Activated CD4-positive, alpha-beta T cell treated with anti-CD3 and anti-CD28 coated beads for 36 hours (primary cell): ENCODE data around the gene LAMC2. TPM values are rescaled to one million over a fixed set of nuclear protein-coding genes. Genes with fewer than 3 reads are reported as not detected.
"Not testable (repeated sequence)": the region's sequence is repeated elsewhere in the genome, so short reads cannot be mapped to it uniquely, and the experiment has no call there.

ENCODE experiments used
- ATAC-seq: fragments of 200-7000 bp; cut with Tn5 transposase; one replicate; pipeline ENCODE4 v1.10.0; 2021; ENCODE audit warnings: mild to moderate bottlenecking, moderate library complexity
- CTCF ChIA-PET: fragments of 350-600 bp; sonication (Branson Sonifier 250); formaldehyde crosslinking; loops from one replicate; lab custom pipeline; 2021; ENCODE audit warnings: antibody characterized with exemption; lab: Charles Lee
- POLR2A ChIA-PET: fragments of 350-600 bp; sonication (Branson Sonifier 250); formaldehyde crosslinking; loops from one replicate; lab custom pipeline; 2021; ENCODE audit warnings: antibody characterized with exemption, inconsistent platforms; lab: Charles Lee
- DNase-seq: peaks from one replicate; pipeline ENCODE4 v3.0.0-alpha.2; 2020
- H3K27ac Mint-ChIP-seq: one replicate; pipeline ENCODE4 v1.8.0; 2021; ENCODE audit warnings: mixed read lengths
- H3K27me3 Mint-ChIP-seq: one replicate; pipeline ENCODE4 v1.8.0; 2021; ENCODE audit warnings: mixed read lengths
- H3K36me3 Mint-ChIP-seq: one replicate; pipeline ENCODE4 v1.8.0; 2021; ENCODE audit warnings: low read depth, mixed read lengths
- H3K4me1 Mint-ChIP-seq: one replicate; pipeline ENCODE4 v1.8.0; 2021; ENCODE audit warnings: mixed read lengths
- H3K4me3 Mint-ChIP-seq: one replicate; pipeline ENCODE4 v1.8.0; 2021; ENCODE audit warnings: mild to moderate bottlenecking, moderate library complexity, mixed read lengths
- H3K9me3 Mint-ChIP-seq: one replicate; pipeline ENCODE4 v1.8.0; 2021; ENCODE audit warnings: low read depth, mixed read lengths
- intact Hi-C, 2 experiments: fragments of 100-400 bp; cut with DNase I in 1 of 2; cut with micrococcal nuclease in 1 of 2; formaldehyde crosslinking; loops; one replicate each; pipeline versions ENCODE4 v1.14.2 to v1.15.1; 2022 to 2024; cut with DNase I, micrococcal nuclease
- total RNA-seq, 2 experiments: library from RNA; stranded (reverse); gene quantifications; one replicate each; pipeline ENCODE4 v1.2.3, GENCODE V29; 2021

LAMC2 gene
- total RNA-seq, 2 experiments from 2014 or later, result 0.21 to 0.91 TPM

GRCh38 chr1:183239220-183239742 lies 53.2 kb downstream of the LAMC2 start:
- DNase-seq (no peak), ATAC-seq (no peak)
- no peak overlapping the region for H3K4me3 Mint-ChIP-seq
- no peaks in the 10 kb centered on the region for H3K36me3 Mint-ChIP-seq
- CTCF ChIA-PET, result interaction anchor here (0.6 to 0.8 kb wide), 2 partner anchors 23 to 95 kb away, joined by 3 read pairs; no protein-coding TSS in a partner anchor
- no peaks in the 10 kb centered on the region for H3K4me1 Mint-ChIP-seq
- intact Hi-C loops, result loop anchor here in 1 of 2 experiments (10.0 kb wide), 1 partner anchor 274 kb away; no protein-coding TSS in a partner anchor
- H3K27me3 Mint-ChIP-seq, result peaks cover 14% of the 10 kb centered on the region
- no peak overlapping the region for H3K27ac Mint-ChIP-seq
- POLR2A ChIA-PET, result no interaction called here
- no peaks in the 10 kb centered on the region for H3K9me3 Mint-ChIP-seq

GRCh38 chr1:183239793-183240525 lies 53.9 kb downstream of the LAMC2 start:
- intact Hi-C loops, result loop anchor here in 1 of 2 experiments (10.0 kb wide), 1 partner anchor 275 kb away; no protein-coding TSS in a partner anchor
- Mint-ChIP-seq H3K4me1 (no peaks in the 10 kb centered on the region), H3K36me3 (no peaks in the 10 kb centered on the region), H3K27ac (no peak overlapping the region), H3K27me3 (peaks cover 14% of the 10 kb centered on the region), H3K4me3 (no peak overlapping the region), H3K9me3 (no peaks in the 10 kb centered on the region)
- ATAC-seq (no peak), DNase-seq (no peak)
- POLR2A ChIA-PET, result no interaction called here
- CTCF ChIA-PET, result interaction anchor here (0.8 kb wide), 1 partner anchor 95 kb away, joined by 3 read pairs; no protein-coding TSS in a partner anchor

DNA sequence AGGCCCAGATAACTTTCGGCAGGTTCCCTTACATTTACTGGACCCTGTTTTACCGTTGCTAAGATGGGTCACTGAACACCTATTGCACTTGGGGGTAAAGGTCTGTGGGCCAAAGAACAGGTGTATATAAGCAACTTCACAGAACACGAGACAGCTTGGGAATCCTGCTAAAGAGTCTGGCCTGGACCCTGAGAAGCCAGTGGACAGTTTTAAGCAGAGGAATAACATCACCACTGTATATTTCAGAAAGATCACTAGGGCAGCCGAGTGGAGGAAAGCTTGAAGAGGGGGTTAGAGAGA lies 54.4 kb downstream of the LAMC2 start:
- POLR2A ChIA-PET, result no interaction called here
- no peaks in the 10 kb centered on the region for H3K36me3 Mint-ChIP-seq
- H3K4me3 Mint-ChIP-seq, result no peak overlapping the region
- no peaks in the 10 kb centered on the region for H3K4me1 Mint-ChIP-seq
- peaks cover 14% of the 10 kb centered on the region for H3K27me3 Mint-ChIP-seq
- no peaks in the 10 kb centered on the region for H3K9me3 Mint-ChIP-seq
- H3K27ac Mint-ChIP-seq, result no peak overlapping the region
- CTCF ChIA-PET, result no interaction called here
- intact Hi-C loops, result no loop called here
- ATAC-seq (no peak), DNase-seq (no peak)

DNA sequence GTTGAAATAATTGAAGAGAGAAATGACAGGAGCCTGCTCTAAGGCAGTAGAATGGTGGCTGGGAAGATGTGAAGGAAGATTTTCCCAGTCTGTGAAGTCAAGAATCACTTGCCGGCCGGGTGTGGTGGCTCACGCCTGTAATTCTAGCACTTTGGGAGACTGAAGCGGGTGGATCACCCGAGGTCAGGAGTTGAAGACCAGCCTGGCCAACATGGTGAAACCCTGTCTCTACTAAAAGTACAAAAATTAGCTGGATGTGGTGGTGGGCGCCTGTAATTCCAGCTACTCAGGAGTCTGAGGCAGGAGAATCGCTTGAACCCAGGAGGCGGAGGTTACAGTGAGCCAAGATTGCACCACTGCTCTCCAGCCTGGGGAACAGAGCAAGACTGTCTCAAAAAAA lies 54.8 kb downstream of the LAMC2 start:
- H3K4me1 Mint-ChIP-seq, H3K27ac Mint-ChIP-seq, H3K9me3 Mint-ChIP-seq, CTCF ChIA-PET, POLR2A ChIA-PET, DNase-seq, intact Hi-C loops, ATAC-seq, H3K36me3 Mint-ChIP-seq, H3K4me3 Mint-ChIP-seq: not testable (repeated sequence)
- peaks cover 14% of the 10 kb centered on the region for H3K27me3 Mint-ChIP-seq

DNA sequence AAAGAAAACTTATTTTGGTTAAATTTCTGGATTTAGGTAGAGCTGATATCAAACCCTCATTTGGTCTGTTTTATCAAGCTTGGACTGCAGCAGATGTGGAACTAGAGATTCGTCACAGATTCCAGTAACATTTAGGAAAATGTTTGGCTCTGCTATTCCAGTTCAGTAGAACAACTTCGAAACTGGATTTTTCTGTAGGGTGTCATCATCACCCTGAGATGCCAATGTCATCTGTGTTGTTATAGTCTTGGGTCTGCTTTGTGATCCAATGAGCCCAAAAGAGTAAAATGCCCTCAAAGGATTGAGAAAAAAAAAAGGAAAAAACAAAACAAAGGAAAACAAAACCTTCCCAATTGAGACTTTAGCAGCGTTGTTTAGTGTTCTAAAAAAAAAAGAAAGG lies 55.4 kb downstream of the LAMC2 start:
- no peaks in the 10 kb centered on the region for H3K9me3 Mint-ChIP-seq
- CTCF ChIA-PET, result no interaction called here

GRCh38 chr1:183242556-183242955 lies 56.5 kb downstream of the LAMC2 start:
- H3K27ac Mint-ChIP-seq, result no peak overlapping the region
- intact Hi-C loops, result no loop called here
- ChIA-PET POLR2A (no interaction called here), CTCF (interaction anchor here (1.2 kb wide), 1 partner anchor 50 kb away, joined by 3 read pairs; no protein-coding TSS in a partner anchor)
- ATAC-seq (no peak), DNase-seq (no peak)
- no peaks in the 10 kb centered on the region for H3K36me3 Mint-ChIP-seq
- no peak overlapping the region for H3K4me3 Mint-ChIP-seq
- no peaks in the 10 kb centered on the region for H3K9me3 Mint-ChIP-seq
- no peaks in the 10 kb centered on the region for H3K4me1 Mint-ChIP-seq
- peaks cover 14% of the 10 kb centered on the region for H3K27me3 Mint-ChIP-seq

More for the DNA sequence above, 55.4 kb downstream of the LAMC2 start:
- Mint-ChIP-seq H3K36me3 (no peaks in the 10 kb centered on the region), H3K4me3 (no peak overlapping the region), H3K27me3 (peaks cover 14% of the 10 kb centered on the region), H3K27ac (no peak overlapping the region), H3K4me1 (no peaks in the 10 kb centered on the region)
- intact Hi-C loops, result no loop called here
- POLR2A ChIA-PET, result no interaction called here
- DNase-seq (no peak), ATAC-seq (no peak)

- Mint-ChIP-seq H3K4me3 (no peak overlapping the region), H3K4me1 (no peaks in the 10 kb centered on the region), H3K36me3 (no peaks in the 10 kb centered on the region), H3K27ac (no peak overlapping the region), H3K27me3 (peaks cover 14% of the 10 kb centered on the region), H3K9me3 (no peaks in the 10 kb centered on the region)
- POLR2A ChIA-PET, result no interaction called here
- DNase-seq (no peak), ATAC-seq (no peak)
- intact Hi-C loops, result no loop called here
- CTCF ChIA-PET, result interaction anchor here (1.2 kb wide), 1 partner anchor 50 kb away, joined by 3 read pairs; no protein-coding TSS in a partner anchor
These were observed 57.3 kb downstream of the LAMC2 start for GRCh38 chr1:183243161-183244050.

GRCh38 chr1:183244466-183244865 lies 58.4 kb downstream of the LAMC2 start:
- Mint-ChIP-seq H3K4me1 (no peaks in the 10 kb centered on the region), H3K4me3 (no peak overlapping the region), H3K36me3 (no peaks in the 10 kb centered on the region), H3K27me3 (peaks cover 16% of the 10 kb centered on the region), H3K27ac (no peak overlapping the region), H3K9me3 (no peaks in the 10 kb centered on the region)
- DNase-seq (no peak), ATAC-seq (no peak)
- POLR2A ChIA-PET, result no interaction called here
- CTCF ChIA-PET, result interaction anchor here (0.8 kb wide), 1 partner anchor 282 kb away, joined by 3 read pairs; no protein-coding TSS in a partner anchor
- intact Hi-C loops, result no loop called here

DNA sequence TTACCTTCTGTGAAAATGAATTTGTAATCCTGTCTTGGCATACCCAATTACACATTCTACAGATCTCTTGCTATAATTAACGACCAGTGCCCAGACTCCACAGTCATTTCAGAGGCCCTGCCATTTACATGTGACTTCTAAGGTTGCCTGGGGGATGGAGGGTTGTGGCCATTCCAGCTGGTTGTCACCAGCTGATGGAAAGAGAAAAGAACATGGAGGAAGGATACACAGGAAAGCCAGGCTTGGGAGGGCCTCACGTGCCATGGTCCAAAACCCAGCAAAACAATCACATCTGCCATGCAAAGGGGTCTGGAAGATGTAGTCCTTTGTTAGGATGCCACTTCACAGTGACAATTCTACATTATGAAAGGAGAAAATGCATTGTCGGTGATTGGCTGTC lies 59.3 kb downstream of the LAMC2 start:
- H3K9me3 Mint-ChIP-seq, result no peaks in the 10 kb centered on the region
- H3K4me3 Mint-ChIP-seq, result no peak overlapping the region
- ATAC-seq (no peak), DNase-seq (no peak)
- intact Hi-C loops, result no loop called here
- H3K27me3 Mint-ChIP-seq, result peaks cover 22% of the 10 kb centered on the region
- H3K27ac Mint-ChIP-seq, result no peak overlapping the region
- ChIA-PET POLR2A (no interaction called here), CTCF (no interaction called here)
- H3K4me1 Mint-ChIP-seq, result no peaks in the 10 kb centered on the region
- H3K36me3 Mint-ChIP-seq, result no peaks in the 10 kb centered on the region

DNA sequence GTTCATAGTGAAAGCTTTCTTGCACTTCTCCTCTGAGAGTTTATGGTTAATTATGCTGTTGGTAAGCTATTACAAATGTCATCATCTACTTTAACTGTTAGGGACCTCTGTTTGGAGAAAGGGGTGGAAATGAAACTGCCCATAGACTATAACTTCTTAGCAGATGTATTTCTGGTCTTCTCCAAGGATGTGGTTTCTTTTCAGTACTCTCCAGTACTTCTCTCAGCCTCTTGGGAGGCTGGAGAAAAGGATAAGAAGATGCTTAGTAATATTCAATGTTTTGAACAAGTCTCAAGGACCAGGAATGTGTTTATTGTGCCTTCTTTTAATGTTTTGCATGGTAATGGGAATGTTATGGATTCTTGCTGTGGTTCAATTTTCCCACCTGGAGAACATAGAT lies 60.4 kb downstream of the LAMC2 start:
- Mint-ChIP-seq H3K4me3 (no peak overlapping the region), H3K27ac (no peak overlapping the region), H3K4me1 (no peaks in the 10 kb centered on the region), H3K9me3 (no peaks in the 10 kb centered on the region), H3K36me3 (no peaks in the 10 kb centered on the region), H3K27me3 (peaks cover 21% of the 10 kb centered on the region)
- ATAC-seq, result no peak
- no peak for DNase-seq
- intact Hi-C loops, result no loop called here
- CTCF ChIA-PET, result no interaction called here
- POLR2A ChIA-PET, result no interaction called here

- Mint-ChIP-seq H3K27me3 (peaks cover 24% of the 10 kb centered on the region), H3K4me1 (no peaks in the 10 kb centered on the region), H3K9me3 (no peaks in the 10 kb centered on the region), H3K36me3 (no peaks in the 10 kb centered on the region), H3K27ac (no peak overlapping the region), H3K4me3 (no peak overlapping the region)
- ChIA-PET POLR2A (interaction anchor here (0.7 kb wide), 2 partner anchors 15 to 102 kb away, joined by 3 to 10 read pairs; no protein-coding TSS in a partner anchor), CTCF (interaction anchor here (0.6 kb wide), 1 partner anchor 34 kb away, joined by 3 read pairs; no protein-coding TSS in a partner anchor)
- DNase-seq, result no peak
- intact Hi-C loops, result no loop called here
- ATAC-seq, result no peak
These were observed 61.0 kb downstream of the LAMC2 start for GRCh38 chr1:183247066-183247465.
